ENCODE data around the gene CLSTN3. TPM values are rescaled to one million over a fixed set of nuclear protein-coding genes. Genes with fewer than 3 reads are reported as not detected.
A peak's percentile ranks its signal among the peaks of the same experiment; 100 is the strongest.

The CLSTN3 gene
- total RNA-seq, 1 donor from 2014 or later = 46.2 TPM

- TF ChIP-seq POLR2A (IDR thresholded peaks at IDR 0.05) (no peak), CTCF (IDR thresholded peaks at IDR 0.05) (peak in 2 of 3 experiments; percentile 7 to 37), POLR2AphosphoS5 (IDR thresholded peaks at IDR 0.05; ENCODE audit: insufficient read depth in 1 of 2, low read depth in 1 of 2) (no peak)
- intact Hi-C loops (cut with DNase I) = no loop called here
- Histone ChIP-seq H3K4me1 (no peaks in the 10 kb centered on the region), H3K4me3 (no peak overlapping the region), H3K27me3 (no peaks in the 10 kb centered on the region), H3K9me3 (no peaks in the 10 kb centered on the region), H3K27ac (no peak overlapping the region), H3K36me3 (peaks cover 0 to 16% of the 10 kb centered on the region in 2 donors)
- DNase-seq (ENCODE audit: extremely low spot score in 2 of 2) = no peak
These were observed 14.4 kb downstream of the CLSTN3 start for GRCh38 chr12:7144414-7145120.

GRCh38 chr12:7145671-7146070 is 15.5 kb downstream of the CLSTN3 start:
- H3K4me3 ChIP-seq = no peak overlapping the region
- H3K9me3 ChIP-seq = no peaks in the 10 kb centered on the region
- H3K27ac ChIP-seq = no peak overlapping the region
- H3K27me3 ChIP-seq = no peaks in the 10 kb centered on the region
- intact Hi-C loops (cut with DNase I) = no loop called here
- H3K4me1 ChIP-seq = no peaks in the 10 kb centered on the region
- DNase-seq (ENCODE audit: extremely low spot score in 2 of 2) = no peak
- TF ChIP-seq CTCF (IDR thresholded peaks at IDR 0.05) (no peak), POLR2A (IDR thresholded peaks at IDR 0.05) (no peak), POLR2AphosphoS5 (IDR thresholded peaks at IDR 0.05; ENCODE audit: insufficient read depth in 1 of 2, low read depth in 1 of 2) (no peak)
- peaks cover 0 to 24% of the 10 kb centered on the region in 2 donors for H3K36me3 ChIP-seq

- intact Hi-C loops (cut with DNase I) = no loop called here
- TF ChIP-seq CTCF (IDR thresholded peaks at IDR 0.05) (no peak), POLR2A (IDR thresholded peaks at IDR 0.05) (no peak), POLR2AphosphoS5 (IDR thresholded peaks at IDR 0.05; ENCODE audit: insufficient read depth in 1 of 2, low read depth in 1 of 2) (no peak)
- H3K4me1 ChIP-seq = no peaks in the 10 kb centered on the region
- DNase-seq (ENCODE audit: extremely low spot score in 2 of 2) = no peak
- no peaks in the 10 kb centered on the region for H3K27me3 ChIP-seq
- H3K4me3 ChIP-seq = no peak overlapping the region
- H3K27ac ChIP-seq = no peak overlapping the region
- no peaks in the 10 kb centered on the region for H3K9me3 ChIP-seq
- H3K36me3 ChIP-seq = peaks cover 0 to 29% of the 10 kb centered on the region in 2 donors
These were observed 16.1 kb downstream of the CLSTN3 start for GRCh38 chr12:7146228-7146627.

- DNase-seq (ENCODE audit: extremely low spot score in 2 of 2) = no peak
These were observed 16.7 kb downstream of the CLSTN3 start for GRCh38 chr12:7146906-7147305.

More at GRCh38 chr12:7146906-7147305, 16.7 kb downstream of the CLSTN3 start:
- Histone ChIP-seq H3K4me3 (no peak overlapping the region), H3K36me3 (peaks cover 0 to 29% of the 10 kb centered on the region in 2 donors), H3K9me3 (no peaks in the 10 kb centered on the region), H3K27ac (no peak overlapping the region), H3K27me3 (no peaks in the 10 kb centered on the region), H3K4me1 (no peaks in the 10 kb centered on the region)
- intact Hi-C loops (cut with DNase I) = no loop called here
- TF ChIP-seq POLR2A (IDR thresholded peaks at IDR 0.05) (no peak), CTCF (IDR thresholded peaks at IDR 0.05) (no peak), POLR2AphosphoS5 (IDR thresholded peaks at IDR 0.05; ENCODE audit: insufficient read depth in 1 of 2, low read depth in 1 of 2) (no peak)
